SIG-M5 (cell line): Measurements from ENCODE around the gene GRIN2A.

Source experiments
- DNase-seq: peaks from one replicate; lab custom pipeline; 2025; lab: John Stamatoyannopoulos, UW

GRIN2A gene

DNA sequence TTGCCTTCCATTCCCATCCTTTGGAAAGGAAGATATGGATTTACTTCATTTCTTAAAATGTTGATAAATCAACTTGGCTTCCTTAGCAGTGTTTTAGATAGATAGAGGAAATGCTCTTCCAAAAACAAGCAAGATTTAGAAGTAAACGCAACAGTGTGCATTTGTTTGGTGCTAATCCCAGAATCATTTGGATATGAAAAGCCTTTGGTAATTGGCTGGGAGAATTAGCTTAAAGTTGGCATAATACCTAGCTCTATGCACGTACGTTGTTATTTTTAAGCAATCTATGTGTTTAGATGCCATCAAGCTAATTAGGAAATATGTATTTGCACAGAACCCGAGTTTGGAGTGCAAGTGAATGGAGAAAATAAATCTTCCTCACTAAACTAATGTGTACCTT lies 415.3 kb downstream of the GRIN2A start:
- DNase-seq = no peak

DNA sequence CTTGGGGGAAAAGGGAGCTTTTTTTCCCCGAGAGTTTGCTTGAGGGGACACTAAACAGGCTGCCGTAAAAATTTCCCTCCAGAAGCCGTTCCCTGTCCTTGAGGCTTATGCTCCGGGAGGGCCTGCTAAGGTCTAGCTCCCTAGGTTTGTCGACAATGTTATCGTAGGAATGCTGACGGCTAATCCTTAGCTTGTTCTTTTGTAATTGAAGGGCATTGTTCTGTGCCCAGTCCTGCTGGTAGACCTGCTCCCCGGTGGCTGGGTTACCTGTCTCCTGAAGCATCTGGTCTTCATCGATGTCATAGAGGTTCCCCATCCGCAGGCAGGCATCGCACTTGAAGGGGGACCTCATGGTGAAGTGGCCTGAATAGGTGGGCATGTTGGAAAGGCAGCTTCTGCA lies 418.7 kb downstream of the GRIN2A start:
- DNase-seq = no peak

DNA sequence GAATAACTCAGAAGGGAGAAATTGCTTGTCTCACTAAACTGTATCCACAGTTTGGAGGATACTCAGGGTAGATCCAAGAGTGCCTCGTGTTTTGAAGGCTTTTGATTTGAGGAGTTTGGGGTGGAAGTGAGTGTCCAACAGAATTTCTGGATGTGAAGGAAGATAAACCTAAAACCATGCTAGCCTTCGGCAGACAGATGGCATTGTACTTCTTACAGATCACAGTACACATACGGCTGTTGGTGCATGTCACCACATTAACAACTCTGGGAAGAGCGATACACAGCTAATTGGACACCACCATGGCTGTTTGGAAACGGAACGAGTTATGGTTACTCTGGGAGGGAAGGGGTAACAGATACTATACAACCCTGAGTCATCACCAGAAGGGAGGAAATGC lies 420.4 kb downstream of the GRIN2A start:
- no peak for DNase-seq

DNA sequence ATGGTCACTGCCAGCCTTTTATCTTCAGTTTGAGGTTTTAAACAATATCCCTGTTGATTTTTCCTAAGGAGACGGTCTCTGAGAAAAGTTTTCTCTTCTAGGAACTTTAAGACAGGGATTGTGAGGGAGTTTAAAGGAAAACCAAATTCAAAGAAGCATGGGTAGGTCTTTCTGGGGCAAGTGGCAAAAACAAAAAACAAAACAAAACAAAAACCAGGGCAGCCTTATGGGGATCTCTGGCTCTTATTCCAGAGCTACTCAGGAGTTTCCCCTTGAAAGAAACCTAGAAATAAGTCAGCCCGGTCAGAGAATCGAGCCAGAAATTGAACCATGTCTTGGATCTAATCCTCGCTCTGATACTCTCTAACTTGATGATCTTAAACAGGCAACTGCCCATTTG lies 424.5 kb downstream of the GRIN2A start:
- no peak for DNase-seq

DNA sequence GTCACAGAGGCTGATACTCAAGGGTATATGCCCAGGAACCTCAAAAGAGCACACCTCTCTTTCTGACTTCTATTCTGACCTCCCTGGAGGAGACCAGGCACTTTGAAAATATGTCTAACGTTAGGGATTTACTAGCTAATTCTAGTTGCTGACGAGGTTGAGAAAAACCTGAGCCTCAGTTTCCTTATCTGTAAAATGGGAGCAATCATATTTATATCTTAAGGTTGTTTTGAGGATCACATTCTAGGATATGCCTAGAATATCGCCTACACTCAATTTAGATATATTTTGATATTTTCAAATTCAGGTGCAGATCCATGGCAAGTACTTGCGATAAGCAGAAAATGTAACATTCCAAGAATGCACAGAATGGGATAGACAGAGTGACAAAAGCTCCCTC lies 425.8 kb downstream of the GRIN2A start:
- DNase-seq = no peak

DNA sequence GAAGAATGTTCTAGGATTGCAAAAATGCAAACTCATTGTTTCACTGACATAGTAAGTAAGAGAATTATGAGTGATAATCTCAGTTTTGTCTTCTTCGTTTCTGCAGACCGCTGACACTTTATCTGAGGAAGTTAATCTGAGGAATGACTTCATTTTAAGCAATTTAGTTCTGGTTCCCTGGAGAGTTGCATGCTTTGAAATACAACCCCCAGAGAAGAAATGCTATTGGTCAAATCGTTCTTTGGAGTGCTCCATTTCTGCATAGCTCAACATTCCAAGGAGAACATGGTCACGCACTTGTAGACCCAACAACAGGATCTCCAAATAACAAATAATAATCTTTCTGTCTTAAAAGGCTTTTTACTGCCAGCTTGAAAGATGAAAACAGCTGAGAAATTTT lies 427.1 kb downstream of the GRIN2A start:
- no peak for DNase-seq

DNA sequence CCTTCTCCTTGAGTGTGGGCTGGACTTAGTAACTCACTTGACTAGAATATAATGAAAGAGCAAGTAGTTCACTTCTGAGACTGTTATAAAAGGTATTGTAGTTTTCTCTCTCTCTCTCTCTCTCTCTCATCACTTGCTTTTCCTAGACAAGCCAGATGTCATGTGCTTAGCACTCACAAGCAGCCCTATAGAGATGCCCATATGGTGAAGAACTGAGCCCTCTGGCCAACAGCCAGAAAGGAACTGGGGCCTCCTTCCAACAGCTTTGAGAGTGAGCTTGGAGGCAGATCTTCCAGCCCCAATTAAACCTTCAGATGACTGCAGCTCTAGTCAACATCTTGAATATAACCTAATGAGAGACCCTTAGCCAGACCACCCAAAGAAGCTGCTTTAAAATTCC lies 440.5 kb downstream of the GRIN2A start:
- DNase-seq = no peak

DNA sequence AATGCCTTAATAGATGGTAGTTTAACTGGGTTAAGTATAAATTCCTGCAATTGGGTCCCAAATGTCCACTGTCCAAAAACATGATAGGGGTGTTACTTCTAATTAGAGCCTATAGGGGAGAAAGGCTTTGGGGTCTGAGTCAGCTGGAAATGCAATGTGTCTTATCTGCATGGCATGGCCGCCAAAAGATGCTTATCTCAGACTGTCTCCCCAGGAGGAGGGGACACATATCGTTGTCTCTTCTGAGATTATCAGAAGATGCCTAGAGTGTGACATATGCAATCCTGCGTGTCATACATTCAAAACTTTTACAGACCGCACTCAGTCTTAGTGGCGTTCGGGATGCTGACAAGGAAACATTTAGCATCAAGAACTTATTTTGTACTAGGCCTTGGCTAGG lies 442.9 kb downstream of the GRIN2A start:
- no peak for DNase-seq

DNA sequence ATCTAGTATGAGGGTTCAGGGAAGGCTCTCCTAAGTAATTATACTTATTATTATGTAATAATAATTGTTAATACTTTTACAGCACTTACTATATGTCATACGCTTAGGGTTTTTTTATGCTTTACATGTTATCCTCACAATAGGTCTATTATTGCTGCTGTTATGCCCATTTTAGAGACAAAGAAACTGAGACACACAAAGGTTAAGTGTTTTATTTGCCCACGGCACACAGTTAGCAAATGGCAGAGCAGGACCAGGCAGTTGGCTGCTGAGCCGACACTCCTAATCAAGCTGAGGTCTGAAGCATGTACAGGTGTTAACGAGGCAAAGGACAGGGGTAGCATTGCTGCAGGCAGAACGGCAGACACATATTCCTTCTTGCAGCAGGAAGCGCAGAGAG lies 443.5 kb downstream of the GRIN2A start:
- no peak for DNase-seq

DNA sequence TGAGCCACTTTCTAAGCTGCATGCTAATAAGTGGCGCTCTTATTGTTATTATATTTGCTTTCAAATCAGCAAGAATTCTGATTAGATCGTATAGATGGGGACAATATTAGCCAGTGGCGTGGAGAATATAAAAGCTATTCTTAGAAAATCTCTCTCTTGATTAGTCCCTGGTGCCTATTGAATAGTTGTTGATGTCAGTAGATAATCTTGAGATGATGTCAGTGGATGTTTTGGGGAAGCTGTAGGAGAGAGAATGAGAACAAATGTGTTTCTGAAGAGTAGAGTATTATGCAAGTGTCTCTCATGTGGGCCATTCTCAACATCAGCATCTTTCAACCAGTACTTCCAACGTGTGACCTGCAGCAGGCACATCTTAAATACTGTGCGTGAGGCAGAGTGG lies 445.7 kb downstream of the GRIN2A start:
- DNase-seq = no peak

DNA sequence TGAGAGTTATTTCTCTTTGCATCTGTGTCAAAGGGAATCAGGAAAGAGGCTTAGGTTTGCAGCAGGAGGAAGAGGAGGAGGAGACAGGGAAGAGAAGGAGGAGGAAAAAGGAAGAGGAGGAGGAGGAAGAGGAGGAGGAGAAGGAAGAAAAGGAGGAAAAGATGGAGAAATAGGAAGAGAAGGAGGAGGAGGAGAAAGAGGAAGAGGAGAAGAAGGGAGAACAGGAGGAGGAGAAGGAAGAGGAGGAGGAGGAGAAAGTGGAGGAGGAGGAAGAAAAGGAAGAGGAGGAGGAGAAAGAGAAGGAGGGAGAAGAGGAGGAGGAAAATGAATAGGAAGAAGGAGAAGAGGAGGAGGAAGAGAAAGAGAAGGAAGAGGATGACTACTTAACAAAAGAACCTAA lies 459.1 kb downstream of the GRIN2A start:
- no peak for DNase-seq

DNA sequence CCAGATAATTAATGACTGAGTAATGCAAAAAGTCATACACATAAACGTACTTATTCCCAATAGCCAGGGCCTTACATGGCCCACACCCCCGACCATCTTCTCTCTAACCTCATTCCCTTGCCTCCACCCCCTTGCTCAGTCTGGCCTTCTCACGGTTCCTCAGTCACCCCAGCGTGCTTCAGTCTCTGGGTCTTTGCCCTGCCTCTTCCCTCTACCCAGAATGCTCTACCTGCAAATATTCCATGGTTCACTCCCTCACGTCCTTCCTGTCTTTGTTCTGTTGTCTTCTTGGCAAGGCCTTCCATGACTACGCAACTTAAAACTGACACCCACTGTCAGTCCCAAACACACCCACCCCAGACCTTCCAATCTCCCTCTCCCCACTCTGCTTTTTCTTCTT lies 468.3 kb downstream of the GRIN2A start:
- no peak for DNase-seq

DNA sequence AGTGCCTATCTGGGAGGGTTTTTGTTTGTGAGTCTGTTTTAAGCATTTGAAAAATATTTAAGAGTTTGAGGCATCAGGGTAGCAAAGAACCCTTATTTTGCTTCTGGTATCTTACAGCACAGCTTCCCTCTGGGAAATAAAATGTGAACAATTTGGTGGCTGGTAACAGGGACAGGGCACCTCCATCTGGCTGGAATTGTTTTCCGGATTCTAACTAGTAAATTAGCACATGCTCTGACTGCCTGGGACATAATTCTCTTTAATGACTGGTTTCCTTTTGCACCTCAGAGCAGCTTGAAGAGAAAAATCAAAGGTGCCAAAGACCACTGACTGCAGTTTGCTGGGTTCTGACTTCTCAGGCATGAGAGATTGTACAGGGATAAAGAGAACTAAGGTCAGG lies 469.1 kb downstream of the GRIN2A start:
- no peak for DNase-seq

DNA sequence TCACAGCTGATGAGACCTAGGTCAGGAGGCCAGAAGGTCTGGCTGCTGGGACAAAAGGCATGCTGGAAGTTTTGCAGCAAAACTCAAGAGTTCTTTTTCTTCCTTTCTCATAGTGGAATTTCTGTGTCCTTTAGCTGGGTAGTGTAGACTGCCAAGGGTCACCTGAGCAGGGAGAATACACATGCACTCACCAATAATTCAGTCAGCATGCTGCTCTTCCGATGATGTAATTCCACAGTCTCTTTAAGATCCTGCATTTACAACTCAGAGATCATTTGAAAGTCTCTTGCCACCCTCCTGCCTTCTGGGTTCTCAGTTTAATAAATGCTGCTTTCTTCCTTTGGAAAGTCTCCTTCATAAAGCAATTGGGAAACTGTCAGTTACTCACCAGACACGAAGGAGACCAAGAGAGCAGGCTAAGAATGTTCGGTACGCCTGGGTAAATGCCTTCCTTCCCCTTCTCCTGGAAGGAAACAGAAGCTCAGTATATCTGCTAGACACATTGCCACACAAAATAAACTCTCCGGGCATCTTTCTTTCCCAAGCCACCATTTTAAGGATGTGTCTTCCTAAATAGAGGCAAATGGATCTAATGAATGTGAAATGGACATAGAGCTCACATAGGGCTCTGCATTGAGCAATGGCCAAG lies 473.1 kb downstream of the GRIN2A start:
- DNase-seq = no peak

DNA sequence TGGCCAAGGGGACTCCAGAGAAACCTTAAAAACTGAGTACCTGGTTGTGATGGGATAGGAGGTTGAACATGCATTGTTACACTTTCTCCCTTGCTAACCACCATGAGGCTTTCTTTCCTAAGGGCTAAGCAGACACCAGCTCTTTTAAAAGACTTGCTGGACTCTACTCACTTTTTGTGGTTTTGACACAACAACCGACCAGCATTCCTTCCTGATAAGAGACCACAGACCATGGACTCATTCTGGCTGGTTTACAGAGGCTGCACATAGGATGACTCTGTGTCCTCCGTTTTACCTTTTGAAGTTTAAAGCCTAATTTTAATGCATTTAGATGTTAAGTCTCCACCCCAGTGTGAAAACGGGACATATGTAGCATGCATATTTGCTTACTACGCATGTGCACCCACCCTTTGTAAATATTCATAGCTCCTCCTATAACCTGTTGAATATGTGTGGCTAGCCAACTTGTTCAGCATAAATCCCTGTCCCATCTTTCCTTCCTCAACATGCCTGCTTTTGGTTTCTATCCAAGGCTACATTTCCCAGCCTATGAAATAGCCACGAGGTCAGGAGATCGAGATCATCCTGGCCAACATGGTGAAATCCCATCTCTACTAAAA lies 475.9 kb downstream of the GRIN2A start:
- DNase-seq = no peak

DNA sequence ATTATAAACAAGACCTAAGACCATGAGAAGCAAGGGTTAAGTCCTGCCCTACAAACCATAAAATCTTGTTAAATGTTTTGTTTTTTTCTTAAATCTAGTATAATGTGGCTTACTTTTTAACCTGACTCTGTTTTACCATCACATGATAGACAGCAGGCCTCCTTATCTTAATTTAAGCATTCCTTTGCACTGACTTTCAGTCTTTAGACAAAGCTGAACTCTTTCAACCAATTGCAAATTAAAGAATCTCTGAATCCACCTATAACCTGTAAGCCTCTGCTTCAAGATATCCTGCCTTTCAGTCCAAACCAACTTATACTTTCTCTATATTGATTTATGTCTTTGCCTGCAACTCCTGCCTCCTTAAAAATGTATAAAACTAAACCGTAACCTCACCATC lies 478.5 kb downstream of the GRIN2A start:
- no peak for DNase-seq
